Liver (tissue), 9 donors: ENCODE data around the gene PRPH. TPM values are rescaled to one million over a fixed set of nuclear protein-coding genes. Genes with fewer than 3 reads are reported as not detected.
"Not testable (repeated sequence)": the region's sequence is repeated elsewhere in the genome, so short reads cannot be mapped to it uniquely, and the experiment has no call there.

Source experiments
- DNase-seq: peaks from one replicate; pipeline ENCODE4 v3.0.0-alpha.2; 2017; ENCODE audit warnings: low spot score
- H3K27ac ChIP-seq, 2 donors: one replicate each; pipeline ENCODE4 v1.7.0; 2013; ENCODE audit warnings: inconsistent platforms in 2 of 2, low read length in 2 of 2, control low read depth in 1 of 2, low read depth in 1 of 2, mild to moderate bottlenecking in 1 of 2
- H3K27me3 ChIP-seq, 4 donors: one replicate each; pipeline versions ENCODE4 v1.6.1 to v1.7.0; 2013; ENCODE audit warnings: low read length in 3 of 4, inconsistent platforms in 1 of 4, mild to moderate bottlenecking in 1 of 4, moderate library complexity in 1 of 4; ENCODE audit not compliant: control insufficient read depth in 4 of 4, insufficient read depth in 4 of 4
- H3K36me3 ChIP-seq, 4 donors: one replicate each; pipeline versions ENCODE4 v1.6.1 to v1.7.0; 2013; ENCODE audit warnings: low read length in 3 of 4, mild to moderate bottlenecking in 3 of 4, low read depth in 1 of 4, moderate library complexity in 1 of 4; ENCODE audit not compliant: control insufficient read depth in 4 of 4, insufficient read depth in 3 of 4
- H3K4me1 ChIP-seq, 4 donors: one replicate each; pipeline versions ENCODE4 v1.6.1 to v1.7.0; 2013; ENCODE audit warnings: low read length in 3 of 4, mild to moderate bottlenecking in 3 of 4, moderate library complexity in 1 of 4; ENCODE audit not compliant: control insufficient read depth in 4 of 4, insufficient read depth in 4 of 4
- H3K4me3 ChIP-seq, 3 donors: one replicate each; pipeline versions ENCODE4 v1.6.1 to v1.7.0; 2013; ENCODE audit warnings: low read length in 3 of 3, control low read depth in 1 of 3, low read depth in 1 of 3, mild to moderate bottlenecking in 1 of 3
- H3K9ac ChIP-seq, 2 donors: one replicate each; pipeline ENCODE4 v1.7.0; 2013; ENCODE audit warnings: low read length in 2 of 2, mild to moderate bottlenecking in 2 of 2, moderate library complexity in 2 of 2, control low read depth in 1 of 2, low read depth in 1 of 2
- H3K9me3 ChIP-seq, 4 donors: one replicate each; pipeline versions ENCODE4 v1.6.1 to v1.7.0; 2013; ENCODE audit warnings: low read length in 3 of 4; ENCODE audit not compliant: control insufficient read depth in 4 of 4
- EGR1 ChIP-seq, 2 donors: IDR thresholded peaks; 2 replicates each; pipeline ENCODE4 v1.6.1; 2016 to 2018; ENCODE audit warnings: antibody characterized with exemption in 2 of 2, low read depth in 2 of 2
- FOXA1 ChIP-seq: IDR thresholded peaks from 2 replicates; pipeline ENCODE4 v1.6.1; 2016; ENCODE audit warnings: antibody characterized with exemption
- FOXA2 ChIP-seq: IDR thresholded peaks from 2 replicates; pipeline ENCODE4 v1.6.1; 2016; ENCODE audit warnings: antibody characterized with exemption
- GABPA ChIP-seq, 2 donors: IDR thresholded peaks in 1 of 2; conservative IDR thresholded peaks in 1 of 2; 2 replicates each; pipeline ENCODE4 v1.6.1; 2016; ENCODE audit warnings: antibody characterized with exemption in 2 of 2, mild to moderate bottlenecking in 1 of 2, moderate library complexity in 1 of 2
- HNF4A ChIP-seq, 2 donors: conservative IDR thresholded peaks; 2 replicates each; pipeline ENCODE4 v1.6.1; 2016; ENCODE audit warnings: antibody characterized with exemption in 2 of 2, mild to moderate bottlenecking in 2 of 2
- HNF4G ChIP-seq: IDR thresholded peaks from 2 replicates; pipeline ENCODE4 v1.6.1; 2016; ENCODE audit warnings: antibody characterized with exemption
- JUND ChIP-seq, 2 donors: IDR thresholded peaks; 2 replicates each; pipeline ENCODE4 v1.6.1; 2016; ENCODE audit warnings: antibody characterized with exemption in 2 of 2
- NR2F2 ChIP-seq: IDR thresholded peaks from 2 replicates; pipeline ENCODE4 v1.6.1; 2016; ENCODE audit warnings: antibody characterized with exemption
- RAD21 ChIP-seq, 2 donors: IDR thresholded peaks; 2 replicates each; pipeline ENCODE4 v1.6.1; 2016; ENCODE audit warnings: antibody characterized with exemption in 2 of 2, mild to moderate bottlenecking in 2 of 2
- RXRA ChIP-seq, 2 donors: IDR thresholded peaks; 2 replicates each; pipeline ENCODE4 v1.6.1; 2017 to 2018; ENCODE audit warnings: antibody characterized with exemption in 2 of 2, mild to moderate bottlenecking in 1 of 2
- SP1 ChIP-seq: IDR thresholded peaks from 2 replicates; pipeline ENCODE4 v1.6.1; 2018; ENCODE audit warnings: antibody characterized with exemption, mild to moderate bottlenecking
- TAF1 ChIP-seq: conservative IDR thresholded peaks from 2 replicates; pipeline ENCODE4 v1.6.1; 2016; ENCODE audit warnings: antibody characterized with exemption, mild to moderate bottlenecking
- YY1 ChIP-seq: IDR thresholded peaks from 2 replicates; pipeline ENCODE4 v1.6.1; 2016; ENCODE audit warnings: antibody characterized with exemption, mild to moderate bottlenecking
- WGBS: extraction: QIAGEN DNeasy Blood & Tissue Kit; methylation state at CpG from one replicate; pipeline ENCODE4 v1.1.7; 2013; 5-methylcytosine and 5-hydroxymethylcytosine counted together
- polyA plus RNA-seq, 2 donors: library from polyadenylated mRNA; stranded (reverse) in 1 of 2; unstranded in 1 of 2; fragments of 200-250 nt in 1 of 2; fragments of >200 nt in 1 of 2; fragmentation: Nextera tagmentation in 1 of 2; extraction: Ambion mirVana in 1 of 2; gene quantifications; one replicate each; pipeline versions ENCODE4 v1.2.1 to v1.2.3, GENCODE V29; 2013 to 2015
- total RNA-seq, 2 donors: library from RNA; depleted of rRNA; stranded (reverse); fragments of >200 nt; gene quantifications; one replicate each; pipeline ENCODE4 v1.2.3, GENCODE V29; 2014
- TF ChIP-seq, protein P1 (sequence below): fragments of 150-350 bp; IDR thresholded peaks from 2 replicates; pipeline ENCODE4 v1.5.1; 2017; ENCODE audit warnings: improper control_type of control experiment, low read depth, low read length; ENCODE audit not compliant: missing input control
- TF ChIP-seq, protein P2 (sequence below): IDR thresholded peaks from 2 replicates; pipeline ENCODE4 v1.6.1; 2016; ENCODE audit warnings: antibody characterized with exemption
- TF ChIP-seq, protein P3 (sequence below): IDR thresholded peaks from 2 replicates; pipeline ENCODE4 v1.6.1; 2016; ENCODE audit warnings: antibody characterized with exemption, mild to moderate bottlenecking
- TF ChIP-seq, protein P4 (sequence below): IDR thresholded peaks from 2 replicates; pipeline ENCODE4 v1.6.1; 2016; ENCODE audit warnings: antibody characterized with exemption
- TF ChIP-seq, protein P5 (sequence below): IDR thresholded peaks from 2 replicates; pipeline ENCODE4 v1.6.1; 2016; ENCODE audit warnings: antibody characterized with exemption
- donor health status: healthy.
- donor health status: healthy.
- donor health status: healthy.
- donor health status: healthy.
- donor health status: healthy.

The PRPH gene
- total and polyA plus RNA-seq, 4 donors: 0.05 TPM; not detected in 3

DNA sequence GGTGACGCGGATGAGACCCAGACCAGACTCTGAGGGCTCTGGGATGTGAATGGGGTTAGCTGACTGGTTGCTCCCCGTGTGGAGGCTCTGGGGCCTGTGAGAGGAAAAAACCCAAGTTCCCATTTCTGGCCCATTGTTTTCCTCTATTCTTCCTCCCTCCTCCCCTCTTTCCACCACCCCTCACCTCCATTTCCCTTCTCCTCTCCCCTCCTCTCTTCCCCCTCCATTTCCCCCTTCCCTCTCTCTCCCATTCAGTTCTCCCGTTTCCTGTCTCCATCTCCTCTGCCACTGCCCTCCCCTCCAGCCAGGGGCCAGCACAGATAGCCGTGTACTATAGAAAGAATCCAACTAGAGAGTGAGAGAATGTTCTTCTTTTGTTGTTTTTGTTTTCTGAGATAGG lies 12.6 kb upstream of the PRPH start:
- Histone ChIP-seq H3K27ac (no peak overlapping the region), H3K4me3 (no peak overlapping the region), H3K36me3 (no peaks in the 10 kb centered on the region), H3K27me3 (peaks cover 0 to 6% (median 0%) of the 10 kb centered on the region in 4 donors), H3K9ac (no peak overlapping the region), H3K4me1 (peaks cover 0 to 3% (median 0%) of the 10 kb centered on the region in 4 donors), H3K9me3 (no peaks in the 10 kb centered on the region)
- no peak for DNase-seq
- WGBS: 88% methylated on average over 5 of the region's 5 CpGs
- TF ChIP-seq HNF4A (conservative IDR thresholded peaks at IDR 0.05): no peak

DNA sequence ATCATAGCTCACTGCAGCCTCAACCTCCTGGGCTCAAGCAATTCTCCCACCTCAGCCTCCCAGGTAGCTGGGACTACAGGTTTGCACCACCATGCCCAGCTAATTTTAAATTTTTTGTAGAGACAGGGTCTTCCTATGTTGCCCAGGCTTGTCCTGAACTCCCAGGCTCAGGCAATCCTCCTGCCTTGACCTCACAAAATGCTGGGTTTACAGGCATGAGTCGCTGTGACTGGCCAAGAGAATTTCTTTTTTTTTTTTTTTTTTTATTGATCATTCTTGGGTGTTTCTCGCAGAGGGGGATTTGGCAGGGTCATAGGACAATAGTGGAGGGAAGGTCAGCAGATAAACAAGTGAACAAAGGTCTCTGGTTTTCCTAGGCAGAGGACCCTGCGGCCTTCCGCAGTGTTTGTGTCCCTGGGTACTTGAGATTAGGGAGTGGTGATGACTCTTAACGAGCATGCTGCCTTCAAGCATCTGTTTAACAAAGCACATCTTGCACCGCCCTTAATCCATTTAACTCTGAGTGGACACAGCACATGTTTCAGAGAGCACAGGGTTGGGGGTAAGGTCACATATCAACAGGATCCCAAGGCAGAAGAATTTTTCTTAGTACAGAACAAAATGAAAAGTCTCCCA lies 12.1 kb upstream of the PRPH start:
- H3K9ac ChIP-seq, H3K36me3 ChIP-seq, DNase-seq, H3K9me3 ChIP-seq, H3K4me1 ChIP-seq, H3K4me3 ChIP-seq, H3K27me3 ChIP-seq, H3K27ac ChIP-seq: not testable (repeated sequence)
- 53% methylated on average over 2 of the region's 6 CpGs for WGBS

DNA sequence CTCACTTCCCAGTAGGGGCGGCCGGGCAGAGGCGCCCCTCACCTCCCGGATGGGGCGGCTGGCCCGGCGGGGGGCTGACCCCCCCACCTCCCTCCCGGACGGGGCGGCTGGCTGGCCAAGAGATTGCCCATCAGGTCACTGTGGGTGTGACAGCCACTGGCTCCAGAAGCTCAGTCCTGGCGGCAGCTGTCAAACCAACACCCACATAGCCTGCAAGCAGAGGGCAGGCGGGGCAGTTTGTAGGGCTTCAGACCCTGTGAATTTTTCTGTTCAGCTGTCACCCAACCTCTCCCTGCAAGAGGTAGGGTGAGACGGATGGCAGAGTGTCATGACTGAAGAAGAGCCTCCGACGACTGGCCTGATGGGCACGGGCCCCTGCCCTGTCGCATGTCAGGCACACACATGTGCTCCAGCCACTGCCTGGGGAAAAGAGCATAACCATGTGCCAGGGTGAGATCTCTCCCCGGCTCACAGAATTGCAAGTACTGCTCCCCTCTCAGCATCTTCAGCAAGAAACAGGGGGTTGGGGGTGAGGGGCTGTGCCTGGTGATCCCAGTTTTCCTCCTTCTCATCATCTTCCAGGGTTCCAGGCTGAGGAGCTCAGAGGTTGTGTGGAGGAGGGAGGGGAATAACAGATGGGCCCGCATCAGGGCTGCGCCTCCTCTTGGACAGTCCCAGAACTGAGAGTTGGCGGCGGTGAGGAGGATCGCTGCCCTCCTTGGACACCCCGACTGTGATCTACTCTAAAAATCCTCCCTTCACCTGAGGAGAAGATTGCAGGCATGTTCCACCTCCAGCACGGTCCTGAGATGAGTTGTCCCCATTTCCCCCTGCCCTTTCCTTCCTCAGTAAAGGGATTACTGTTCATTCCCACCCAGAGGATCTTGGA lies 11.2 kb upstream of the PRPH start:
- H3K27me3 ChIP-seq: peaks cover 0 to 6% (median 0%) of the 10 kb centered on the region in 4 donors
- TF ChIP-seq FOXA1 (no peak), FOXA2 (no peak), EGR1 (IDR thresholded peaks at IDR 0.05; ENCODE audit: low read depth in 2 of 2) (no peak), SP1 (no peak), HNF4A (conservative IDR thresholded peaks at IDR 0.05) (no peak), TAF1 (no peak), JUND (IDR thresholded peaks at IDR 0.05) (no peak), NR2F2 (no peak), HNF4G (no peak), RAD21 (IDR thresholded peaks at IDR 0.05) (no peak), YY1 (no peak), RXRA (IDR thresholded peaks at IDR 0.05) (no peak), GABPA (IDR thresholded peaks at IDR 0.05 in 1 of 2, conservative IDR thresholded peaks at IDR 0.05 in 1 of 2) (no peak)
- TF ChIP-seq, protein P1, sequence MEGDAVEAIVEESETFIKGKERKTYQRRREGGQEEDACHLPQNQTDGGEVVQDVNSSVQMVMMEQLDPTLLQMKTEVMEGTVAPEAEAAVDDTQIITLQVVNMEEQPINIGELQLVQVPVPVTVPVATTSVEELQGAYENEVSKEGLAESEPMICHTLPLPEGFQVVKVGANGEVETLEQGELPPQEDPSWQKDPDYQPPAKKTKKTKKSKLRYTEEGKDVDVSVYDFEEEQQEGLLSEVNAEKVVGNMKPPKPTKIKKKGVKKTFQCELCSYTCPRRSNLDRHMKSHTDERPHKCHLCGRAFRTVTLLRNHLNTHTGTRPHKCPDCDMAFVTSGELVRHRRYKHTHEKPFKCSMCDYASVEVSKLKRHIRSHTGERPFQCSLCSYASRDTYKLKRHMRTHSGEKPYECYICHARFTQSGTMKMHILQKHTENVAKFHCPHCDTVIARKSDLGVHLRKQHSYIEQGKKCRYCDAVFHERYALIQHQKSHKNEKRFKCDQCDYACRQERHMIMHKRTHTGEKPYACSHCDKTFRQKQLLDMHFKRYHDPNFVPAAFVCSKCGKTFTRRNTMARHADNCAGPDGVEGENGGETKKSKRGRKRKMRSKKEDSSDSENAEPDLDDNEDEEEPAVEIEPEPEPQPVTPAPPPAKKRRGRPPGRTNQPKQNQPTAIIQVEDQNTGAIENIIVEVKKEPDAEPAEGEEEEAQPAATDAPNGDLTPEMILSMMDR: no peak
- TF ChIP-seq, protein P2, sequence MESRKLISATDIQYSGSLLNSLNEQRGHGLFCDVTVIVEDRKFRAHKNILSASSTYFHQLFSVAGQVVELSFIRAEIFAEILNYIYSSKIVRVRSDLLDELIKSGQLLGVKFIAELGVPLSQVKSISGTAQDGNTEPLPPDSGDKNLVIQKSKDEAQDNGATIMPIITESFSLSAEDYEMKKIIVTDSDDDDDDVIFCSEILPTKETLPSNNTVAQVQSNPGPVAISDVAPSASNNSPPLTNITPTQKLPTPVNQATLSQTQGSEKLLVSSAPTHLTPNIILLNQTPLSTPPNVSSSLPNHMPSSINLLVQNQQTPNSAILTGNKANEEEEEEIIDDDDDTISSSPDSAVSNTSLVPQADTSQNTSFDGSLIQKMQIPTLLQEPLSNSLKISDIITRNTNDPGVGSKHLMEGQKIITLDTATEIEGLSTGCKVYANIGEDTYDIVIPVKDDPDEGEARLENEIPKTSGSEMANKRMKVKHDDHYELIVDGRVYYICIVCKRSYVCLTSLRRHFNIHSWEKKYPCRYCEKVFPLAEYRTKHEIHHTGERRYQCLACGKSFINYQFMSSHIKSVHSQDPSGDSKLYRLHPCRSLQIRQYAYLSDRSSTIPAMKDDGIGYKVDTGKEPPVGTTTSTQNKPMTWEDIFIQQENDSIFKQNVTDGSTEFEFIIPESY: no peak
- TF ChIP-seq, protein P3, sequence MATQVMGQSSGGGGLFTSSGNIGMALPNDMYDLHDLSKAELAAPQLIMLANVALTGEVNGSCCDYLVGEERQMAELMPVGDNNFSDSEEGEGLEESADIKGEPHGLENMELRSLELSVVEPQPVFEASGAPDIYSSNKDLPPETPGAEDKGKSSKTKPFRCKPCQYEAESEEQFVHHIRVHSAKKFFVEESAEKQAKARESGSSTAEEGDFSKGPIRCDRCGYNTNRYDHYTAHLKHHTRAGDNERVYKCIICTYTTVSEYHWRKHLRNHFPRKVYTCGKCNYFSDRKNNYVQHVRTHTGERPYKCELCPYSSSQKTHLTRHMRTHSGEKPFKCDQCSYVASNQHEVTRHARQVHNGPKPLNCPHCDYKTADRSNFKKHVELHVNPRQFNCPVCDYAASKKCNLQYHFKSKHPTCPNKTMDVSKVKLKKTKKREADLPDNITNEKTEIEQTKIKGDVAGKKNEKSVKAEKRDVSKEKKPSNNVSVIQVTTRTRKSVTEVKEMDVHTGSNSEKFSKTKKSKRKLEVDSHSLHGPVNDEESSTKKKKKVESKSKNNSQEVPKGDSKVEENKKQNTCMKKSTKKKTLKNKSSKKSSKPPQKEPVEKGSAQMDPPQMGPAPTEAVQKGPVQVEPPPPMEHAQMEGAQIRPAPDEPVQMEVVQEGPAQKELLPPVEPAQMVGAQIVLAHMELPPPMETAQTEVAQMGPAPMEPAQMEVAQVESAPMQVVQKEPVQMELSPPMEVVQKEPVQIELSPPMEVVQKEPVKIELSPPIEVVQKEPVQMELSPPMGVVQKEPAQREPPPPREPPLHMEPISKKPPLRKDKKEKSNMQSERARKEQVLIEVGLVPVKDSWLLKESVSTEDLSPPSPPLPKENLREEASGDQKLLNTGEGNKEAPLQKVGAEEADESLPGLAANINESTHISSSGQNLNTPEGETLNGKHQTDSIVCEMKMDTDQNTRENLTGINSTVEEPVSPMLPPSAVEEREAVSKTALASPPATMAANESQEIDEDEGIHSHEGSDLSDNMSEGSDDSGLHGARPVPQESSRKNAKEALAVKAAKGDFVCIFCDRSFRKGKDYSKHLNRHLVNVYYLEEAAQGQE: no peak
- TF ChIP-seq, protein P4, sequence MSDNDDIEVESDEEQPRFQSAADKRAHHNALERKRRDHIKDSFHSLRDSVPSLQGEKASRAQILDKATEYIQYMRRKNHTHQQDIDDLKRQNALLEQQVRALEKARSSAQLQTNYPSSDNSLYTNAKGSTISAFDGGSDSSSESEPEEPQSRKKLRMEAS: no peak
- TF ChIP-seq, protein P5, sequence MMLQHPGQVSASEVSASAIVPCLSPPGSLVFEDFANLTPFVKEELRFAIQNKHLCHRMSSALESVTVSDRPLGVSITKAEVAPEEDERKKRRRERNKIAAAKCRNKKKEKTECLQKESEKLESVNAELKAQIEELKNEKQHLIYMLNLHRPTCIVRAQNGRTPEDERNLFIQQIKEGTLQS: no peak
- H3K4me3 ChIP-seq: no peak overlapping the region
- no peaks in the 10 kb centered on the region for H3K36me3 ChIP-seq
- no peak overlapping the region for H3K9ac ChIP-seq
- 82% methylated on average over 25 of the region's 25 CpGs for WGBS
- no peak for DNase-seq
- H3K27ac ChIP-seq: no peak overlapping the region
- peaks cover 0 to 3% (median 0%) of the 10 kb centered on the region in 4 donors for H3K4me1 ChIP-seq
- no peaks in the 10 kb centered on the region for H3K9me3 ChIP-seq
